SK-N-SH (cell line): ENCODE measurements around the gene ZMYND8. TPM values are rescaled to one million over a fixed set of nuclear protein-coding genes. Genes with fewer than 3 reads are reported as not detected.
"Not testable (repeated sequence)": the region's sequence is repeated elsewhere in the genome, so short reads cannot be mapped to it uniquely, and the experiment has no call there.

Experiments
- CTCF ChIA-PET: fragments of 300-600, 350-600 bp; formaldehyde crosslinking; extraction: SDS; loops from one replicate; lab custom pipeline; 2021; lab: Yijun Ruan, JAX
- POLR2A ChIA-PET: fragments of 350-600 bp; sonication (Branson Sonifier 250); formaldehyde crosslinking; extraction: SDS; loops from one replicate; lab custom pipeline; 2020; ENCODE audit warnings: antibody characterized with exemption, inconsistent platforms; lab: Yijun Ruan, JAX
- DNase-seq: peaks from one replicate; pipeline ENCODE4 v3.0.0; 2012
- H2AFZ ChIP-seq: fragments of 200-600 bp; sonication (generic); 2 replicates; pipeline ENCODE4 v1.8.1; 2016; ENCODE audit warnings: antibody characterized with exemption, mild to moderate bottlenecking, low read depth
- H3F3A ChIP-seq: fragments of 200-600 bp; sonication (generic); replicated peaks from 2 replicates; pipeline ENCODE3; 2016; ENCODE audit warnings: antibody characterized with exemption, mild to moderate bottlenecking; ENCODE audit not compliant: insufficient read depth
- H3K27ac ChIP-seq, 2 experiments: fragments of 200-500 bp in 1 of 2; fragments of 200-600 bp in 1 of 2; sonication (Bioruptor generic) in 1 of 2; sonication (generic), shearing (Covaris generic) in 1 of 2; 2 replicates each; pipeline versions ENCODE4 v1.5.1 to v1.6.1; 2014 to 2016; ENCODE audit warnings: low read depth in 2 of 2, inconsistent platforms in 1 of 2, low read length in 1 of 2, mild to moderate bottlenecking in 1 of 2, mixed read lengths in 1 of 2
- H3K27me3 ChIP-seq: fragments of 200-600 bp; sonication (generic), shearing (Covaris generic); 2 replicates; pipeline ENCODE4 v1.6.1; 2016; ENCODE audit warnings: mixed run types; ENCODE audit not compliant: insufficient read depth
- H3K36me3 ChIP-seq, 2 experiments: fragments of 200-500 bp in 1 of 2; fragments of 200-600 bp in 1 of 2; sonication (Bioruptor generic) in 1 of 2; sonication (generic) in 1 of 2; replicated peaks in 1 of 2; 2 replicates each; pipeline versions ENCODE3 to v1.5.1; 2014 to 2016; ENCODE audit warnings: low read length in 1 of 2, mild to moderate bottlenecking in 1 of 2; ENCODE audit not compliant: insufficient read depth in 2 of 2, control insufficient read depth in 1 of 2
- H3K4me1 ChIP-seq, 2 experiments: fragments of 200-500 bp in 1 of 2; fragments of 200-600 bp in 1 of 2; sonication (Bioruptor generic) in 1 of 2; sonication (generic), shearing (Covaris generic) in 1 of 2; 2 replicates each; pipeline versions ENCODE4 v1.5.1 to v1.6.1; 2014 to 2016; ENCODE audit warnings: low read depth in 1 of 2, low read length in 1 of 2, mixed run types in 1 of 2; ENCODE audit not compliant: insufficient read depth in 2 of 2, control insufficient read depth in 1 of 2
- H3K4me2 ChIP-seq: fragments of 200-600 bp; sonication (generic), shearing (Covaris generic); 2 replicates; pipeline ENCODE4 v1.6.1; 2017; ENCODE audit warnings: mixed run types
- H3K4me3 ChIP-seq, 2 experiments: fragments of 200-500 bp in 1 of 2; fragments of 200-600 bp in 1 of 2; sonication (Bioruptor generic) in 1 of 2; sonication (generic), shearing (Covaris generic) in 1 of 2; 2 replicates each; pipeline versions ENCODE4 v1.5.1 to v1.8.1; 2014 to 2016; ENCODE audit warnings: low read depth in 2 of 2, inconsistent platforms in 1 of 2, low read length in 1 of 2, mild to moderate bottlenecking in 1 of 2, mixed read lengths in 1 of 2, moderate library complexity in 1 of 2
- H3K79me2 ChIP-seq: fragments of 200-600 bp; sonication (generic); 2 replicates; pipeline ENCODE4 v1.8.1; 2017; ENCODE audit warnings: mild to moderate bottlenecking; ENCODE audit not compliant: insufficient read depth
- H3K9ac ChIP-seq: fragments of 200-600 bp; sonication (generic); 2 replicates; pipeline ENCODE4 v1.6.1; 2017; ENCODE audit warnings: mixed run types
- H3K9me2 ChIP-seq: fragments of 200-600 bp; sonication (generic); 2 replicates; pipeline ENCODE4 v1.6.1; 2017; ENCODE audit warnings: mixed run types
- H3K9me3 ChIP-seq: fragments of 200-600 bp; sonication (generic); 2 replicates; pipeline ENCODE4 v1.6.1; 2017; ENCODE audit warnings: mixed run types, mild to moderate bottlenecking, moderate library complexity
- H4K20me1 ChIP-seq: fragments of 200-600 bp; sonication (generic); 2 replicates; pipeline ENCODE4 v1.6.1; 2017; ENCODE audit warnings: mild to moderate bottlenecking, mixed run types; ENCODE audit not compliant: insufficient read depth
- ELF1 ChIP-seq: IDR thresholded peaks from 2 replicates; pipeline ENCODE4 v1.4.0; 2012
- EP300 ChIP-seq, 2 experiments: IDR thresholded peaks; 2 replicates each; pipeline versions ENCODE4 v1.4.0 to v1.6.1; 2012; ENCODE audit warnings: borderline replicate concordance in 1 of 2, low read depth in 1 of 2, low read length in 1 of 2
- EZH2phosphoT487 ChIP-seq: fragments of 200-600 bp; sonication (generic); IDR thresholded peaks from 2 replicates; pipeline ENCODE4 v1.6.1; 2017; ENCODE audit warnings: low read depth, mixed run types, mild to moderate bottlenecking, antibody characterized with exemption, moderate library complexity, borderline replicate concordance
- GABPA ChIP-seq: IDR thresholded peaks from 2 replicates; pipeline ENCODE4 v1.4.0; 2012; ENCODE audit warnings: low read depth, mild to moderate bottlenecking
- GATA2 ChIP-seq: sonication (generic); formaldehyde crosslinking; IDR thresholded peaks from 2 replicates; pipeline ENCODE4 v1.5.0; 2020; ENCODE audit warnings: mild to moderate bottlenecking, missing genetic modification reagents
- IRF3 ChIP-seq: fragments of 150-350 bp; IDR thresholded peaks from 2 replicates; pipeline ENCODE4 v1.6.1; 2016; ENCODE audit warnings: mild to moderate bottlenecking, low read depth, low read length
- MXI1 ChIP-seq: IDR thresholded peaks from 2 replicates; pipeline ENCODE4 v1.6.1; 2012; ENCODE audit warnings: mild to moderate bottlenecking, low read depth, low read length, improper control_type of control experiment
- NFIC ChIP-seq: IDR thresholded peaks from 2 replicates; pipeline ENCODE4 v1.4.0; 2012; ENCODE audit warnings: borderline replicate concordance
- NRF1 ChIP-seq: IDR thresholded peaks from 2 replicates; pipeline ENCODE4 v1.6.1; 2012; ENCODE audit warnings: low read depth, mild to moderate bottlenecking, low read length
- POLR2AphosphoS5 ChIP-seq: IDR thresholded peaks from 2 replicates; pipeline ENCODE4 v1.6.1; 2012; ENCODE audit warnings: low read depth, low read length
- RCOR1 ChIP-seq: fragments of 150-350 bp; IDR thresholded peaks from 2 replicates; pipeline ENCODE4 v1.6.1; 2017; ENCODE audit warnings: antibody characterized with exemption, low read length
- RXRA ChIP-seq: IDR thresholded peaks from 2 replicates; pipeline ENCODE4 v1.4.0; 2012; ENCODE audit warnings: low read depth, mild to moderate bottlenecking, borderline replicate concordance
- TCF12 ChIP-seq: IDR thresholded peaks from 2 replicates; pipeline ENCODE4 v1.4.0; 2012
- TEAD4 ChIP-seq: IDR thresholded peaks from 2 replicates; pipeline ENCODE4 v1.4.0; 2012; ENCODE audit warnings: mild to moderate bottlenecking, borderline replicate concordance; ENCODE audit not compliant: insufficient read depth
- USF1 ChIP-seq: IDR thresholded peaks from 2 replicates; pipeline ENCODE4 v1.4.0; 2012; ENCODE audit warnings: low read depth, borderline replicate concordance
- YY1 ChIP-seq: IDR thresholded peaks from 2 replicates; pipeline ENCODE4 v1.4.0; 2012; ENCODE audit warnings: low read depth, mild to moderate bottlenecking
- WGBS: methylation state at CpG from one replicate; pipeline ENCODE4 v1.1.6; 2017; ENCODE audit warnings: low lambda C conversion rate; 5-methylcytosine and 5-hydroxymethylcytosine counted together
- polyA plus RNA-seq, 3 experiments: library from polyadenylated mRNA; depleted of rRNA; stranded (reverse); fragments of >200 nt; gene quantifications; 2 replicates each; pipeline ENCODE4 v1.2.3, GENCODE V29; 2012

Gene ZMYND8
- polyA plus RNA-seq, 1 of the 3 experiments (the other 2 are of a cell fraction), result 25.3 TPM

DNA sequence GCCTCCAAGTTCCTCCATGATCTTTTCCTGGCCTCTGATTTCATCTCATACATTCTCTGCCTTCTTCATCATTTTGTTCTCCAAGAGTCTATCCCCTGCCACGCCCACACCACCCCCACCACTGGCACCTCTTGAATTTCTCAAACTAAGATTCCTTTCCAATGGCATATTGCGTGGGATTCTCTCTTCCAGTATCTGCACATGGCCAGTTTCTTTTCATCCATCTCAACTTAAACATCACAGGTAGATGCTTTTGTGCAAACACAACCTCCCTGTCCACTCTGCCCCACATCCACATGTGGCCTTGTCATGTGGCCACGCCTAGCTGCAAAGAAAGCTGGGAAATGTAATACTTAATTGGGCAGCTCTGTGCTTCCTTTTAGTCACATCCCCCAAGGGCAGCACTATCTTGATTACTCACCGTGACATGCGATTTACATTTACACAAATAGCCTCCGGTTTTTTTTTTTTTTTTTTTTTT, 33.4 kb upstream of the ZMYND8 start:
- H3K4me2 ChIP-seq, result no peak overlapping the region
- no peaks in the 10 kb centered on the region for H3K79me2 ChIP-seq
- no peaks in the 10 kb centered on the region for H3K4me1 ChIP-seq
- H2AFZ ChIP-seq, result no peak overlapping the region
- H3F3A ChIP-seq, result no peaks in the 10 kb centered on the region
- no peak for DNase-seq
- ChIA-PET CTCF (interaction anchor here (1.1 to 1.6 kb wide), 2 partner anchors 117 to 231 kb away, joined by 3 to 4 read pairs; no protein-coding TSS in a partner anchor), POLR2A (interaction anchor here (0.6 kb wide), 1 partner anchor 149 kb away, joined by 3 read pairs; no protein-coding TSS in a partner anchor)
- no peak overlapping the region for H3K27ac ChIP-seq
- no peaks in the 10 kb centered on the region for H4K20me1 ChIP-seq
- H3K36me3 ChIP-seq, result no peaks in the 10 kb centered on the region
- H3K9me3 ChIP-seq, result no peaks in the 10 kb centered on the region
- H3K27me3 ChIP-seq, result no peaks in the 10 kb centered on the region
- WGBS, result 54% methylated on average over 6 of the region's 6 CpGs
- no peak overlapping the region for H3K9ac ChIP-seq
- no peaks in the 10 kb centered on the region for H3K9me2 ChIP-seq
- TF ChIP-seq RCOR1 (no peak), EZH2phosphoT487 (no peak), EP300 (IDR thresholded peaks at IDR 0.05; ENCODE audit: borderline replicate concordance in 1 of 2, low read depth in 1 of 2, low read length in 1 of 2) (no peak), ELF1 (no peak), RXRA (no peak), GATA2 (no peak), MXI1 (no peak), YY1 (no peak), NRF1 (no peak), USF1 (no peak)
- no peak overlapping the region for H3K4me3 ChIP-seq

- CTCF ChIA-PET, result interaction anchor here (0.9 to 12.3 kb wide), 4 partner anchors 82 to 235 kb away, joined by 3 to 546 read pairs (median 164); no protein-coding TSS in a partner anchor
- H2AFZ ChIP-seq, H3K4me1 ChIP-seq, H4K20me1 ChIP-seq, POLR2A ChIA-PET, H3K79me2 ChIP-seq, H3K4me3 ChIP-seq, H3K36me3 ChIP-seq, H3K4me2 ChIP-seq, H3K9ac ChIP-seq, H3K9me2 ChIP-seq, H3F3A ChIP-seq, H3K9me3 ChIP-seq, H3K27me3 ChIP-seq, H3K27ac ChIP-seq, DNase-seq: not testable (repeated sequence)
- WGBS, result 96% methylated on average over 5 of the region's 5 CpGs
Observed at GRCh38 chr20:47385968-47386367, 29.5 kb upstream of the ZMYND8 start.

DNA sequence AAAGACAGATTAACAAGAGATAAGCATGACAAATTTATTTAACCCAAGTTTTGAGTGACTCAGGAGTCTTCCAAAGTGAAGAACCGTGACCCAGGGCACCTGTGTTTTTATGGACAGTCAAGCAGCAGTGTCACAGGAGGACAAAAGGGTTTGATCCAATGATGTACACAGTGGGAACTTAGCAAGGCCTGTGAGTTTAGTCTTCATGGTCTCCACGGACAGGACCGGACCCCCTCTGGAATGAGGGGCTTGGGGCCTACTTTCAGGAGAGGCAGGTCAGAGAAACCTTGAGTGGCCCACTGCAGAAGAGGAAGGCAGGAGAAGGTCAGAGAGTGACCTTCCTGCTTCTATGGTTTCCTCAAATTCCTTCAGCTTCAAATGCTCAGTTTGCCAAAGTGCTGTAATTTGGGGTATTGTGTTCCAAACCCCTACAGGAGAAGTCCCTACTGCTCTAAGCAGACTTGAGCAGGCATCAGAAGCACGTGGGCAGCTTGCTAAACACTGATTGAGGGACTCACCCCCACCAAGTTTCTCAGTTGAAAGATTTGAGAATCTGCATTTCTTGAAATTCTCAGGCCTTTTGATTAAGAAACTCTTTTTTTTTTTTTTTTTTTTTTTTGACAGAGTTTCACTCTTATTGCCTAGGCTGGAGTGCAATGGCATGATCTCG, 26.4 kb upstream of the ZMYND8 start:
- Histone ChIP-seq H3K4me1 (peaks cover 3 to 15% of the 10 kb centered on the region in 2 experiments; a peak in 3 of 4 replicates), H3K79me2 (no peaks in the 10 kb centered on the region), H3K4me3 (no peak overlapping the region), H3K27me3 (no peaks in the 10 kb centered on the region), H3K9ac (no peak overlapping the region), H3K4me2 (no peak overlapping the region), H4K20me1 (no peaks in the 10 kb centered on the region), H3K27ac (no peak overlapping the region), H3K36me3 (no peaks in the 10 kb centered on the region), H3K9me2 (no peaks in the 10 kb centered on the region), H3K9me3 (no peaks in the 10 kb centered on the region), H3F3A (no peaks in the 10 kb centered on the region), H2AFZ (no peak overlapping the region; the same call in 1 of the 2 replicates)
- no peak for DNase-seq
- TF ChIP-seq TEAD4 (no peak), IRF3 (no peak), NFIC (no peak), TCF12 (no peak), GABPA (no peak), NRF1 (no peak), POLR2AphosphoS5 (no peak)
- 90% methylated on average over 5 of the region's 5 CpGs for WGBS
- POLR2A ChIA-PET, result no interaction called here
- CTCF ChIA-PET, result interaction anchor here (0.8 to 12.3 kb wide), 49 partner anchors 10 to 1237 kb away, joined by 3 to 546 read pairs (median 11); partner anchors contain the start of genes NCOA3 and ZMYND8
